NCI-H446 (cell line): ENCODE results near the gene SDCCAG8.

Source experiments
- DNase-seq, 2 experiments: peaks; one replicate each; lab custom pipeline; 2025; lab: John Stamatoyannopoulos, UW

The SDCCAG8 gene

DNA sequence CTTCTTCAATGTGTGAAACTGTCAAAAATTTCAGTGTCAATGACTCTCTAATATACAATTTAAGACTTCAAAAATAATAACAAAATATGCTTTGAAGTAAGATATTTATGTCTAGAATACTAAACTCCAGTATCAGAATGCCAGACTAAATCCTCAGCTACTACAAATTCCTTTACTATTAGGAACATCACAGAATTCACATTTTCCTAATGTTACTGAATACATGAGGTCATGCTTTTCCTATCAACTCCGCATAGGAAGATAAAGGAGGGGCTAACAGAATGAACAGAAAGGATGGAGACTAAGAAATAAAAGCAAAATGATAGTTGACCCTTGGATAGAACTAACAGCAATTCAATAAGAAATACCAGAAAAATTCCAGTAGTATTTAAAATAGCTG lies 292.7 kb downstream of the SDCCAG8 start:
- no peak for DNase-seq

DNA sequence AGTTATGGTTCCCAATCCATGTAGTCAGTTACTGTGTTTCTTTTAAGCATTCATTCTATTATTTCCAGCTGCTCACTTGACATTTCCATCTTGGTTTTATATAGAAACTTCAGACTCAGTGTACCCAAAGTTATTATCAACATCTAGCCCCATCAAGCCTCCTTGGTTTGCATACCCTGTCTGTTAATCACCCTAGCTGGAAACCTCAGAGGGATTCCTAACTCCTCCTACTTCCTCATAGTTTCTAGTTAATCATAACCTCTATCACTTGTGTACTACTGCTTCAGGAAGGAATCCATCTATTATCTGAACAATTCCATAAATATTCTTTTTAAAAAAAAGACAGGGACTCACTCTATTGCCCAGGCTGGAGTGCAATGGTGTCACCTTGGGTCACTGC lies 293.3 kb downstream of the SDCCAG8 start:
- DNase-seq, result no peak
